Astrocyte (in vitro differentiated cells and primary cell): ENCODE results near the gene PTGIS. TPM values are rescaled to one million over a fixed set of nuclear protein-coding genes. Genes with fewer than 3 reads are reported as not detected.
"Not testable (repeated sequence)": the region's sequence is repeated elsewhere in the genome, so short reads cannot be mapped to it uniquely, and the experiment has no call there.

Source experiments
- DNase-seq: peaks from one replicate; pipeline ENCODE4 v3.0.0-alpha.2; 2010; ENCODE audit warnings: low read depth
- FAIRE-seq: peaks from 2 replicates; lab custom pipeline; 2011; peaks lifted over from hg19 to GRCh38; lab: Jason Lieb, UNC
- H2AFZ ChIP-seq: 2 replicates; pipeline ENCODE4 v1.6.0; 2012; ENCODE audit warnings: low read depth, low read length, inconsistent platforms
- H3K27ac ChIP-seq: 2 replicates; pipeline ENCODE4 v1.5.1; 2011; ENCODE audit warnings: low read depth, low read length, inconsistent platforms
- H3K27me3 ChIP-seq: 2 replicates; pipeline ENCODE4 v1.6.0; 2011; ENCODE audit warnings: low read length, inconsistent platforms; ENCODE audit not compliant: insufficient read depth
- H3K36me3 ChIP-seq: 2 replicates; pipeline ENCODE4 v1.5.1; 2011; ENCODE audit warnings: low read length, inconsistent platforms; ENCODE audit not compliant: insufficient read depth
- H3K4me1 ChIP-seq: 2 replicates; pipeline ENCODE4 v1.5.1; 2011; ENCODE audit warnings: low read length, inconsistent platforms; ENCODE audit not compliant: insufficient read depth
- H3K4me2 ChIP-seq: 2 replicates; pipeline ENCODE4 v1.6.0; 2012; ENCODE audit warnings: low read length, inconsistent platforms
- H3K4me3 ChIP-seq: 2 replicates; pipeline ENCODE4 v1.5.1; 2011; ENCODE audit warnings: low read depth, mild to moderate bottlenecking, low read length, inconsistent platforms; ENCODE audit not compliant: insufficient read depth
- H3K79me2 ChIP-seq: 2 replicates; pipeline ENCODE4 v1.6.0; 2012; ENCODE audit warnings: mild to moderate bottlenecking, low read length, inconsistent platforms; ENCODE audit not compliant: insufficient read depth
- H3K9ac ChIP-seq: 2 replicates; pipeline ENCODE4 v1.6.0; 2012; ENCODE audit warnings: mild to moderate bottlenecking, low read length, inconsistent platforms
- H3K9me3 ChIP-seq: 2 replicates; pipeline ENCODE4 v1.5.1; 2012; ENCODE audit warnings: low read depth, mild to moderate bottlenecking, low read length, inconsistent platforms; ENCODE audit not compliant: insufficient read depth
- H4K20me1 ChIP-seq: 2 replicates; pipeline ENCODE4 v1.6.0; 2012; ENCODE audit warnings: low read length, inconsistent platforms; ENCODE audit not compliant: insufficient read depth
- H3K27ac Mint-ChIP-seq: one replicate; pipeline ENCODE4 v1.8.0; 2021; ENCODE audit warnings: mild to moderate bottlenecking, mixed read lengths; ENCODE audit not compliant: unreplicated experiment
- H3K27me3 Mint-ChIP-seq: one replicate; pipeline ENCODE4 v1.8.0; 2021; ENCODE audit warnings: low read depth, mixed read lengths; ENCODE audit not compliant: unreplicated experiment
- H3K36me3 Mint-ChIP-seq: one replicate; pipeline ENCODE4 v1.8.0; 2021; ENCODE audit warnings: low read depth, mixed read lengths; ENCODE audit not compliant: unreplicated experiment
- H3K4me1 Mint-ChIP-seq: one replicate; pipeline ENCODE4 v1.8.0; 2021; ENCODE audit warnings: low read depth, mixed read lengths; ENCODE audit not compliant: unreplicated experiment
- H3K4me3 Mint-ChIP-seq: one replicate; pipeline ENCODE4 v1.8.0; 2021; ENCODE audit warnings: mild to moderate bottlenecking, moderate library complexity, mixed read lengths; ENCODE audit not compliant: unreplicated experiment
- H3K9me3 Mint-ChIP-seq: one replicate; pipeline ENCODE4 v1.8.0; 2021; ENCODE audit warnings: mild to moderate bottlenecking, mixed read lengths; ENCODE audit not compliant: unreplicated experiment
- EZH2 ChIP-seq: IDR thresholded peaks from 2 replicates; pipeline ENCODE4 v1.6.1; 2012; ENCODE audit warnings: mild to moderate bottlenecking, low read length, inconsistent platforms; ENCODE audit not compliant: insufficient read depth
- total RNA-seq: library from RNA; stranded (reverse); gene quantifications from 2 replicates; pipeline ENCODE4 v1.2.1, GENCODE V29; 2021
- TF ChIP-seq, protein P1 (sequence below): IDR thresholded peaks from 2 replicates; pipeline ENCODE4 v1.5.1; 2011; ENCODE audit warnings: low read depth, mild to moderate bottlenecking, inconsistent platforms, low read length, moderate library complexity; ENCODE audit not compliant: insufficient read depth

The PTGIS gene
- total RNA-seq, 1 donor from 2014 or later: 1.9 TPM

DNA sequence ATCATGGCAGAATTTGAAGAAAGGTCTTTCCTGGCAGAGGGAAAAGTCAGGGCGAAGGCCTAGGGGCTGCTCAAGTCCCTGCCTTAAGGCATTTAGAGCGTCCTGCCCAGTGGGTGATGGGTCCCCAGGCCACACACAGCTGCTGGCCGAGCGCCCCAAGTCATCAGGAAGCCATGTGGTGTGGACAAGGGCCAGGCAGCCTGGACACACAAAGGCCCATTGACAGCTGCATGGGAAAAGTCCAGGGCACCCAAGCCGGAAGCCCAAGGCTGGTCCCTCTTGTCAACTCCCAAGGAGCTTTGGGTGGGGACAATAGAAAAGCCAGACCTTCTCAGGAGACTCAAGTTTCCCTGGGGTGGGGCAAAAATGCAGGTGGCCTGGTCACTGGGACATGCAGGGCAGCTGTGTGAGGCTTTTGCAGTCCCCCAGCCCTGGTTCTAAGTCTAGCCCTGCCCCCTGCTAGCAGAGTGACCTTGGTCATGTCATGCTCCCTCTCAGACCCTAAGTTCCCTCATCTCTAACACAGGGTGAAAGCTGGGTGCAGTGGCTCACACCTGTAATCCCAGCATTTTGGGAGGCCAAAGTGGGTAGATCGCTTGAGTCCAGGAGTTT lies 44.3 kb upstream of the PTGIS start:
- DNase-seq (no peak), FAIRE-seq (no peak)
- no peaks in the 10 kb centered on the region for H3K9me3 ChIP-seq
- no peak overlapping the region for H3K4me3 ChIP-seq
- H3K79me2 ChIP-seq: no peaks in the 10 kb centered on the region
- TF ChIP-seq, protein P1, sequence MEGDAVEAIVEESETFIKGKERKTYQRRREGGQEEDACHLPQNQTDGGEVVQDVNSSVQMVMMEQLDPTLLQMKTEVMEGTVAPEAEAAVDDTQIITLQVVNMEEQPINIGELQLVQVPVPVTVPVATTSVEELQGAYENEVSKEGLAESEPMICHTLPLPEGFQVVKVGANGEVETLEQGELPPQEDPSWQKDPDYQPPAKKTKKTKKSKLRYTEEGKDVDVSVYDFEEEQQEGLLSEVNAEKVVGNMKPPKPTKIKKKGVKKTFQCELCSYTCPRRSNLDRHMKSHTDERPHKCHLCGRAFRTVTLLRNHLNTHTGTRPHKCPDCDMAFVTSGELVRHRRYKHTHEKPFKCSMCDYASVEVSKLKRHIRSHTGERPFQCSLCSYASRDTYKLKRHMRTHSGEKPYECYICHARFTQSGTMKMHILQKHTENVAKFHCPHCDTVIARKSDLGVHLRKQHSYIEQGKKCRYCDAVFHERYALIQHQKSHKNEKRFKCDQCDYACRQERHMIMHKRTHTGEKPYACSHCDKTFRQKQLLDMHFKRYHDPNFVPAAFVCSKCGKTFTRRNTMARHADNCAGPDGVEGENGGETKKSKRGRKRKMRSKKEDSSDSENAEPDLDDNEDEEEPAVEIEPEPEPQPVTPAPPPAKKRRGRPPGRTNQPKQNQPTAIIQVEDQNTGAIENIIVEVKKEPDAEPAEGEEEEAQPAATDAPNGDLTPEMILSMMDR: no peak
- TF ChIP-seq EZH2: no peak
- no peak overlapping the region for H3K4me2 ChIP-seq
- no peak overlapping the region for H3K27ac ChIP-seq
- H3K27me3 ChIP-seq: peaks cover 5% of the 10 kb centered on the region
- H2AFZ ChIP-seq: no peak overlapping the region
- Mint-ChIP-seq H3K27ac (no peak overlapping the region), H3K27me3 (peaks cover 33% of the 10 kb centered on the region), H3K36me3 (no peaks in the 10 kb centered on the region), H3K4me1 (peaks cover 2% of the 10 kb centered on the region), H3K4me3 (no peak overlapping the region), H3K9me3 (no peaks in the 10 kb centered on the region)
- H4K20me1 ChIP-seq: no peaks in the 10 kb centered on the region
- no peak overlapping the region for H3K9ac ChIP-seq
- no peaks in the 10 kb centered on the region for H3K4me1 ChIP-seq
- no peaks in the 10 kb centered on the region for H3K36me3 ChIP-seq

GRCh38 chr20:49611539-49612126 lies 43.7 kb upstream of the PTGIS start:
- not testable (repeated sequence) for H3K36me3 Mint-ChIP-seq, H3K27me3 ChIP-seq, H3K9me3 ChIP-seq, H3K4me3 ChIP-seq, H3K9ac ChIP-seq, H3K4me1 ChIP-seq, DNase-seq, H3K4me1 Mint-ChIP-seq, FAIRE-seq, H3K27ac ChIP-seq, H3K36me3 ChIP-seq, H4K20me1 ChIP-seq, H3K27ac Mint-ChIP-seq, H3K4me3 Mint-ChIP-seq, H3K79me2 ChIP-seq, H3K9me3 Mint-ChIP-seq
- peaks cover 33% of the 10 kb centered on the region for H3K27me3 Mint-ChIP-seq
- H3K4me2 ChIP-seq: peak overlapping the region; percentile 78
- peak overlapping the region; percentile 50 for H2AFZ ChIP-seq

DNA sequence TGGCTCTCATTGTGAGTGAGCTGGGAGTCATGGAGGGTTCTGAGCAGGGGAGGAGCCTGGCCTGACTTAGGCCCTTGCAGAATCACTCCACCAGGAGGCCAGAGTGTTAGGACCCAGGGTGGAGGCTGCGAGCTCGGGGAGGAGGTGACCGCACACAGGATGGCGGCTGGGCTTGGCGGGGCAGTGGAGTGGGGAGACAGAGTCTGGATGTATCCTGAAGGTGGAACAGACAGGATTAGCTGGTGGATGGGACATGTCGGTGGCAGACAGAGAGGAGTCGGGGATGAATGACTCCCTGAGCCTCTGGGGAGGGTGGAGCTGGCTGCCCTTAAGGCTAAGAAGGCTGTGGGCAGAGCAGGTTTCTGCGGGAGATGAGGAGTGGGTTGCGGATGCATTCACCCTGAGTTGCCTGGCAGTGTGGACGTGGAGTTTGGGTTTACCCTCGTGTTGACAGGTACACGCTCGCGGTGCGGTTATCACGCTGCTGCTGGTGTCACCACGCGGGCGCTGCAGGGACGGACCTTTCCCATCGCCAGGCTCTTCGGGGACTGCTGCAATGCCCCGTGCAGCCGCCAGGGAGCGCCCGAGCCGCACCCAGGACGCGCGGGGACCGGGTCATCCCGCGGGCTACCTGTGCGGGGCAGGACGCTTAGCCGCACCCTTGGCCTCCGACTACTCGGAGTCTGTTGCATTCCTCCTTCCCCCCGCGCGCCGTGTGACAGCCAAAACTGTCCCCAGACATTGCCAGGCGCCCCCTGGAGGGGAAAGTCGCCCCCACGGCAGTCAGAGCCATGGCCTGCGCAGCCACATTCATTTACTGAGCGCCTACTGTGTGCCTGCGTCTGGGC lies 43.0 kb upstream of the PTGIS start:
- no peaks in the 10 kb centered on the region for H3K79me2 ChIP-seq
- TF ChIP-seq, protein P1: peak; percentile 63
- TF ChIP-seq EZH2: no peak
- Mint-ChIP-seq H3K4me1 (peaks cover 2% of the 10 kb centered on the region), H3K27me3 (peaks cover 32% of the 10 kb centered on the region), H3K4me3 (no peak overlapping the region), H3K9me3 (no peaks in the 10 kb centered on the region), H3K27ac (peak overlapping the region; percentile 77), H3K36me3 (no peaks in the 10 kb centered on the region)
- no peak overlapping the region for H3K9ac ChIP-seq
- H4K20me1 ChIP-seq: no peaks in the 10 kb centered on the region
- FAIRE-seq (no peak), DNase-seq (no peak)
- H3K4me3 ChIP-seq: no peak overlapping the region
- no peaks in the 10 kb centered on the region for H3K36me3 ChIP-seq
- H3K9me3 ChIP-seq: no peaks in the 10 kb centered on the region
- H3K4me1 ChIP-seq: no peaks in the 10 kb centered on the region
- peak overlapping the region; percentile 85 for H2AFZ ChIP-seq
- H3K27me3 ChIP-seq: peaks cover 5% of the 10 kb centered on the region
- peak overlapping the region; percentile 78 for H3K4me2 ChIP-seq
- H3K27ac ChIP-seq: no peak overlapping the region
